Posterior cingulate gyrus (tissue), 11 donors: Measurements from ENCODE around the gene PDE1A.

ENCODE experiments used
- DNase-seq, 10 donors: peaks; one replicate each; pipeline versions ENCODE4 v3.0.0 to v3.0.0-alpha.2; 2020 to 2021; ENCODE audit warnings: mixed read lengths in 3 of 10
- intact Hi-C: fragments of 100-400 bp; cut with DNase I; formaldehyde crosslinking; loops from one replicate; pipeline ENCODE4 v1.15.1; 2023

Gene PDE1A

DNA sequence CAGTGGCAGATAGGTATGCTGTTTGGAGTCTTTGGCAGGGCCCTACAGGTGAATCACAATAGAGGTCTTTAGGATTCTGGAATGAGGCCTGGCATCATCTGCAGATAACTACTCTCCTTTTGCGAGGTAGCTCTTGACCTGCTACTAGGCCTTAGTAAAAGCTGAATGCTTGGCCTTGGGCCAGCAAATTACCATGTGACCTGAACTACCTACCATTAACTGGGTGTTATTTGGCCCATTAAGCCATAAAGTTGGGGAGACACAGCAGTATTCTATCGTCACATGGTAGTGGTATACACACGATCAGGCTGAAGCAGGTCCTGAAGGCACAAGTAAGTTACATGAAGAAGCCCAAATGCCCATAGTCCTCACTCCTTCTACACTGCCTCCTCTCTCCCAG, 263.0 kb downstream of the PDE1A start:
- no peak for DNase-seq
- intact Hi-C loops = no loop called here

DNA sequence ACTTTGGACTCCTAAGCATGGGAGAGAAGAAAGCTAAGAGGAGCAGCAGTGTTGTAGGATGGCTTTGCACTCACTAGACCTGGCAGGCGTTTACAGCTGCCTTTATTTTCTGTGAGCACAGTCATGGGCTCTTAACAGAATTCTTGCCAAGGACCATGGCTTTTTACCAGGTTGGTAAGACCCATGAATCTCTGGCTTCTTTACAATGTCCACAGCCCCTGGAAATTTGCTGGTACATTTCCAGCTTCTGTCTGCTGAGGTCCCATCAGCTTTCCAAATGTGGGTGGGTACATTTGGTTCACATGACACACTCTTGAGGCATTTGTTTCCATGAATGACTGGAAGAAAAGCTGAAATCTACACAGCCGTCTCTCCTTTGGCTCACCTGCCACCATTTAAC, 278.5 kb downstream of the PDE1A start:
- intact Hi-C loops = no loop called here
- DNase-seq = no peak

DNA sequence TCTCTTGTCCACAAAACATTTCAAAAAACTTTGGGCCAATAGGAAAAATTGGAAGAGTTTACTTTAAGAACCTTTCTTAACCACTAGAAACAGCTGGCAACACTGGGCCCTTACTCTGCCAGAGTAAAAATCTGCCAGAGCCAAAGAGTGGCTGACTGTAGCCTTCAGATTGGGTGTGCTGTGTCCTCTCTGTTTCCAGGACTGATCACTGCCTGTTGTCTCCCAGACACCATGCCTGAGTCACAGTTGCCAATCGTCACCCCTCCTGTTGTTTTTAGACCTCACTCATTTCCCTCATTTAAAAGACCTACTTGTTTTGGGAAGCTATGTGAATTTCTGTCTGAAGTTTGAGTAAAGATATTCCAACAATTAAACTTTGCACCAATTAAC, 282.1 kb downstream of the PDE1A start:
- intact Hi-C loops = no loop called here
- no peak for DNase-seq

DNA sequence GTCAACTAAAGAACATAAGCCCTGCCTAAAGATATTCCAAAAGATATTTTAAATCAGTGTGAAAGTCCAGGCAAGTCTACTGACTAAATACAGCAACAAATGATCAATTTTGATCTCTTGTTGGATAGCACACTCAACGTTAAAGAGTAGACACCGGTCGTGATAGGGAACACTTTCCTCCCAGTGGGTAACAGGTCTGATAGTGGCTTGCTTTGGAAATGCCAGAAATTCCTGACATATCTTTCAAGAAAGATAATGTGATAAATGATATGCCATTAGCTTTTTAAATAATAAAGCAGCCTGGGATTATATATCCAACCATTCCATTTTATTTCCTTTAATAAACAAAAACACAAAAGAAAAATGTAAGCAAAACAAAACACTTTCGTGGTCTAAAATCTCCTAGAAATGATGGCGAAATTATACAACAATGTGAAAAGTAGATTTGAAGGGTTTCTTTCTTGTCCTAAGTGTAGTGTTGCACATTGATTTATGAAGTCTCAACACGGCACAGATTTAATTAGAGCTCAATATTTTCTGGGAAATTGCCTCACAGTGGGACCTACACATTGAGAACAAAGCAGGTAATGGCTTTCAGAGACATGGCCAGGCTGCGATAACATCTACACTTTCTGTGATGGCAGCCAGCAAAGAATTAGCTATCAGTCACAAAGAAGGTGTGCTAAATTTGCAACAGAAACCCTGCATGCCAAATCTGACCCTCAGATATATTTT, 282.6 kb downstream of the PDE1A start:
- DNase-seq = no peak
- intact Hi-C loops = no loop called here

DNA sequence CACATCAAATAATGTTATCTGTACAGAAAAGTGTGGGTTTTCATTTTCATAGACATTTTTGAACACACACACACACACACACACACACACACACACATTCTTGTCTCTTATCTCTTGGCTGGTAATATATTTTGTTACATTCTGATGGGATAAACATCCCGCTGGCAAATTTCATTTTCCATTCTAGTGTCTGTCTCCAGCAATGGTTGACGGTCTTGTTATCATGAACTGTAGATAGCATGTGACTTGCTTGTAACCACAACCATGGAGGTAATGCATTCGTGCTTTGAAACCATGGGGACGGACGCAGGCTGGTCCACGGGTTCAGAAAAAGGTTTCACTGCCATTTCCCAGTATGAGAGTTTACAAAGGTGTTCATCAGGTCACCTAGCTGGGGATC, 284.8 kb downstream of the PDE1A start:
- intact Hi-C loops = no loop called here
- DNase-seq = no peak

DNA sequence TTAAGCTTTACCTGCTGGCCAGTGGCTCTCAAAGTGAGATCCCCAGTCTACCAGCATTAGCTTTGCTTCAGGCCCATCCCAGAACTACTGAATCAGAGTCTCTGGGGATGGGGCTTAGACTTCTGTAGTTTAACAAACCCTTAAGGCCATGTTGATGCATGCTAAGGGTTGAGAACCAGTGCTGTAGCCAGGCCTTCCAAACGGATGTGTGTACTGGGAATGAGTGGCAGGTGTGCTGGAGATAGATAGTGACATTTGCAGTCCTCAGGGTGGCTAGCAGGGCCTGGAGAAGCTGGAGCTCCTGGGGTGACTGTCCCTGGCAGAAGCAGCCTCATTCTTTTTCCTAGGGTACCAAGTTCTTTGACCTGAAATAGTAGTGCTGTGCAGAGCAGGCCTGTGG, 292.6 kb downstream of the PDE1A start:
- intact Hi-C loops = no loop called here
- DNase-seq = no peak

DNA sequence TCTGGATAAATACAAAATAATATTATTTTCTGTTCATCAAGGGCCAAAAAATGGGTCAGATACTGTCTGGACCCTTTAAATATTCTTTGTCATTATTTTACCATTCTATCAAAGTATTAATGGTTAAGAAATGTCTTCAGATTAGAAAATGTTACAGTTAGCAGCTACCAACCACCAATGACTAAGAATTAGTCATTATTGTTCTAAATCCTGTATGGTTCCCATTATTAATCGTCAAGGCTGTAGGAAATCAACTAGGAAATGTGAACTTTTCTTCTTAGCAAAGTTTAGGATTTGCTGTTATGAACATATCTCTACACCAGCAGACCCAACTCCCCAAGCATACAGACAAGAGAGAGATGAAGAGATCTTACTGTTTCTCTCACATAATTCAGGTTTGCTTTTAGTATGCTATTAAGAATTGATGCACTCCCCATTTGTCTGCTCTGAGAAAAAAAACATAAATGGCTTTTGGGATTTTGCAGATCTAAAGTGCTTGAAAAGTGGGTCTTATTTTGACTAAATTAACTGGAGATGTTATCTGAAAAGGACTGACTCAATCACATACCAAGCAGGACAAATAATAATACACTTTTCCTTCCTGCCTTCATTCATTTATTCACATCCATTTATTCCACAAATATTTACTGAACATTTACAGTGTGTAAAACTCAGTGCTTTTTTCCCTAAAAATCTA, 293.5 kb downstream of the PDE1A start:
- DNase-seq = no peak
- intact Hi-C loops = no loop called here

DNA sequence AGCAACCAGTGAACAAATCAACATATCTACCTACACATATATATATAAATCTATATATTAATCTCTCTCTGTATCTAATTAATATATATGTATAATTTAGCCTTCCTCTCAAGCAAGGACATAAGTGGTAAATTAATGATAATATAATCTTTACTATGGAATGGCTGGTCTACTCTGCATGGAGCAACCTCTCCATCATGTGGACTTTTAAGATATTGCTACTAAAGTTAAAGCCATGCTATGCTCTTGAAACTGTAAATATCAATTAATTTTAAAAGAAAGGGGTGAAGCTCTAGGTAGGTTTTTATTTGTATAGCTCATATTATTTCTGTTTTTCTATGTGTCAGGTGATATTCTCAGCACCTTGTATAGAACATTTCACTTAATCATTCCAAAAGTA, 294.2 kb downstream of the PDE1A start:
- no peak for DNase-seq
- intact Hi-C loops = no loop called here

DNA sequence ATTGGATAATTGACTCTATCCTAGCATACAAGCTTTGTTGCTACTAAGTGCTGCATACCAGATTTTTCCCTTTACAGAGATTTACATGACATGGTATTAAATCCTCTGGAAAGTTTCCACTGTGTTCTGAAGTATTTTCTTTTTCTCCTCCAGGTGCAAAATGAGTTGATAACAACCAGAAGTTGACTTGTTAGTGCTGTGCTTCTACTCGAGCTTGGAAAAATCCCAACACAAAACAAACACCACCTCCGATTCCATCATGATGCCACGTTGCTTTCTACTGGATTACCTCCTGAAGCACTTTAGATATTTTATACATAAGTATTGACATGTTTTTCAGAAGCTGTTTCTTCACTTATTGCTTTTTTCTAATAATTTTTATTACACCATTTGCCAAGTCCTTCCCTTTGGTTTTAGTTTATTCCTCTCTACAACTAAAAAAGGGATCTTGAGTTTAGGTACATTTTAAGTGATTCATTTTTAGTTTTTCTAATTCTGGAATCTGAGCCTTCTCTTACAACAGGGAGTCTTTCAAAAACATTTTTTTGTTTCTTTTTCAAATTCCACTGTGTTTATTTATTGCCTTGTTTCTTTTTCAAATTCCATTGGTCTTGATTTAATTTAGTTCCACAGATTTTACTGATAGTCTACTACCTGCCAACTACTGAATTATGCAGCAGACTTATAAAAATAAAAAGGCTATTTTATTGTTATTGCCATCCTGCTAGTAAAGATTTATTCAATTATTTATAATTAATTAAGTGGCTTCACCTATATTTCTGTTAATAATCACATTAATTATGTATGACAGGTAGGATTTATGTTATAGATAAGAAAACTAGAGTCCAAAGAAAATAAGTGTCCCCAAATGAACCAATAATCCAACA, 297.8 kb downstream of the PDE1A start:
- intact Hi-C loops = no loop called here

DNA sequence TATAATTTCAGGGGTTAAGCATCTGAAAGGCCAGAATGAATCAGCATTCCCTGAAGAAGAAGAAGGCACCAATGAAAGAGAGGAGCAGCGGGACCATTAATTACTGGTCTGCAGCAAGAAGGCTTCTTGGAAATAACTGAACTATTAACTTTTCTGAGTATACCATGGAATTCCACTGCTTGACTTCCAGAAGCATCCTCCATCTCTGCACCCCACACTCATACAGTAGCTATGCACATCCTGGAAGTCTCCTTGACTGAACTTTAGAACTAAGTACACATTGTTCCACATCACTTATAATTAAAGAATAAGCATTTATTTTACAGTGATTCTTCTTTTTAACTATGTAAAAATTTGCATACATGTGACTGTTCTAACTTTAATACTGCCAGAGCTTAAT, 309.6 kb downstream of the PDE1A start:
- intact Hi-C loops = no loop called here
- no peak for DNase-seq

More for the DNA sequence above, 297.8 kb downstream of the PDE1A start:
- no peak for DNase-seq

DNA sequence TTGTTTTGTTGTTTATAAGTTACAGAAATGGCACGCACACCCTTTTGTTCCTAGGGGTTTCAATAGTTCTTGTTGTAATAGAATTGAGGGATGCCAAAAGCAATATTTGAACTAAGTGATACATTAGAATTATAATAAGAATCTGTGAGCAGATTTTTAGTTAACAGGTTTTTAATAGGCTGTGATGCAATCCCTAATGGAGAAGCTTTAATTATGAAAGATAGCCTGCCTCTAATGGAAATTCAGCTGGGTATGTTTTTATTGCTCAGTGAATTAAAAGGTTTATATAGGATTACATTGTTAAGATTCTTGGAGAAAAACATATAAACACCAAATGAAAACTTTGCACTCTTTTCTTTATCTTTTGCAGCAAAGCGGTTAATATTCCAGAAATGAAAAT, 310.1 kb downstream of the PDE1A start:
- intact Hi-C loops = no loop called here
- DNase-seq = no peak

DNA sequence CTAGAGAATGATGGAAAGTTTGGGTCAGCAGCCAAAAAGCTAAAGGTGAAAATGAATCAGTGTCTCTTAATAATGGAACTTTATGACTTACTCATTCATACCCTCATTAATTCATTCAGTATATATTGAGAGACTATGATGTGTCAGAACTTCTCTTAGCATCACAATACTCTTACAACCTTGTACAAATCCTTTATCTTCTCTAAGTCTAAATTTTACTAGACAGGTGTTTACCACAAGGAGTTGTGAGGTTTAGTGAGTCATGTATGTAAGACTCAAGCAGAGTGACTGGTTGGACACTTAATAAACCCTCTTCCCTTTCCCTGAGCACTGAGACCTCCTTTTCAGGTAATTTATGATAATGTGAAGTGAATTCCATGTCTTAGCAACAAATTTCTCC, 311.6 kb downstream of the PDE1A start:
- DNase-seq = no peak
- intact Hi-C loops = no loop called here

DNA sequence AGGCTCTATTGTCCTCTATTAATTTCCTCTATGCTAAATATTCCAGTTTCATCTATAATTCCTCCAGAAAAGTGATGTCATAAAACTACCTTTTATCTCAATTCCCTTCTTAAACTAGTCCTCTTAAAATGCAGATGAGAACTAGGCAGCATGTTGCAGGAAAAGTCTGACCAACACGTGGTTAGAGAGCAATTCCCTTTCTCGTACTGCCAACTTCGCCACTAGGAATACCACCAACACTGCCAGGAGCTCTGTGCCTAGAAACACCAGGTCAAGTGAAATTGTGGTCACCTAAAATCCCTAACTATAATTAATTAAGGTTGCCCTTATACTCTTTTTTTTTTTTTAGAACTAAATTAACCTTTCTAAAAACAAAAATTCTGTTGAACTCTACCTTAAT, 313.5 kb downstream of the PDE1A start:
- intact Hi-C loops = no loop called here

DNA sequence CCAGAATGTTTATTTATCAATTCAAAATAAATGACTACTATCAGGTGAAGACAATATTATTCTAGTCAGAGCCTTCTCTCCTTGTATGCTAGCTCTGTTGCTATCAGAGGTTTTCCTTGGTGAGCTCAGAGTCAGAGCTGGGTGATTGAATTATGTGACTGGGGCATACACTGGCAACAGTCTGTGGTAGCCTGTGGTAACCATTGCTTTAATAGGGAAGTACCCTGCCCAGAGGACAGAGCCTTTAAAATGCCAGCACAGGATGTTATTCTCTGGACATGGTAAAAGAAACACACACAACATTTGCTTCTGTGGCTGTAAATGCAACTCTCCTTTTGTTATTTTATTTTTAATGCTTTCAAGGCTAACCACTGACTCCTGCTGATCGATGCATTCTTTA, 316.5 kb downstream of the PDE1A start:
- intact Hi-C loops = no loop called here
- DNase-seq = no peak

More for the DNA sequence above, 313.5 kb downstream of the PDE1A start:
- no peak for DNase-seq

DNA sequence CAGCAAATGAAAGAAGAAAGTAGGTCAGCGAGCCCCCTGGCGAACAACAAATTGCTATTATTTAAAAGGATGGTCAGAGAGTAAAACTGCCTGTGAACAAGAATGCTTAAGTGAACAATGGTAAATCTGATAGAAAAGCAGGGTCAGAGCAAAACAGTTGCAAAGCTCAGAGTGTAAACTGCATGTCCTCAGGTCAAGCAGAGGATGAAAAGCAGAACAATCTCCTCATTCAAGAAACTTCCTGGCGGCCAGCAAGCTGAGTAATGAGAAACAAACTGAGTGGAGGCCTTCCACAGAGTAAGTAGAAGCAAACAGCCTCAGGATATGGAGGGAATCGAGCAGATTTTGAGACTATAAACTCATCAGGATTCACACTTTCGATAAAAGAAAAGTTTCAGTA, 323.3 kb downstream of the PDE1A start:
- no peak for DNase-seq
- intact Hi-C loops = no loop called here

DNA sequence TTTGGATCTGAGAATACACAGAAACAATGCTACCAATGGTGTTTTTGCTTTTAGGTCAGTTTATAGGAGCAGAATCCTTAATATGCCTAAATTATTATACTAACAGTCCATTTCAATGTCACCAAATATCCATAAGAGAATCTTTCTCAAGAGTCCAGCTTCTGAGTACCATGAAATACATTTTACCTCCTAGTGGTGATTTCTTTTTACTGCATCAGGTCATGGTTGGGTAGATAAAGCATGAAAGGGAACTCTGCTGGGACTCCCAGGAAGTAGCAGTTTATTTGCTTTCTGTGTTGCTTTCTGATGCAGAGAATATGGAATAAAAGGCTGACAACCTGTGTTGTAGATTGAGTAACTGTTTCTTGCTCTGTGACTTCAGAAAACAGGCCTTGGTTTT, 325.6 kb downstream of the PDE1A start:
- intact Hi-C loops = no loop called here
- DNase-seq = no peak

DNA sequence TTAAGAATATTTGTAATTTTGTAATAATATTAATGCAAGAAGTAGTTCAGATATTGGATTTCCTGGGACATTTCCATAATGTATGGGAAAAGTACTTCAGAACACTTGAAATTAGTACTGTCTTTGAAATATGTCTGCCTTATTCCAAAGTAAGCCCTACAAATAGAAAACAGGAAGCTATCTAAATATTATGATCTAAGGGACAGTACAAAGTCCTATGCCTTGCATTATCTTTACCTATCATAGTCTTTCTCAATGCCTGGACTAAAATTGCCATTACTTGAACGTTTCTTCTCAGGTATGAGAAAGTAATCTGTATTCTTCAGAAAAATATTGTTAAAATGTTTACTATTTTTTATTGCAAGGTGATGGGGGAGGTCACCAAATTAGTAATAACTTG, 328.2 kb downstream of the PDE1A start:
- intact Hi-C loops = no loop called here

DNA sequence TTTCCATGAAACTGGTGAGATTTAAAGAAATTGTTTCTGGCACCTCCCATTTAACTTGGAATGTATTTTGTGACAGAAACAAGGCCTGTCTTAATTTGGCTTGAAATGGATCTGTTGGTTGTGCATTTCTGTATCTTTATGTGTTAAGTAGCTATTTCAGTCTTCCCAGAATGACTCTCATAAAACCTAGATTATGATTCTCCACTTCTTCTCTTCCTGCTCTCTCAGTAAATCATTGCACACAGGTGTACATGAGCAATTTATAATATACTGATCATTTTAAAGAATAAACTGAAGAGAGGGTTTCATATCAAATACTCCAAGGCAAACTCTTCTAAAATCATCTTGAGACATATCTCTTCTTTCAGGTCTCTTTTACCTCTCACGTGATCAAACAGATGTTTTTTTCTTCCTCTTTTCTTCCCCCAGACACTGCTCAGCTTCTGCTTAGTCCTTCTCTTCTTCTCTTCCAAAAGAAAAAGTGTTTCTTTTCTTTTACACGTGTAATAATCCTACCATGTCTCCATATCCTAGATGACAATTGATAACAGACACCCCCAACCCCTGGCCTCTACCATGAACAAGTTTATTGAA, 329.2 kb downstream of the PDE1A start:
- intact Hi-C loops = no loop called here
- DNase-seq = no peak

More for the DNA sequence above, 328.2 kb downstream of the PDE1A start:
- DNase-seq = no peak

DNA sequence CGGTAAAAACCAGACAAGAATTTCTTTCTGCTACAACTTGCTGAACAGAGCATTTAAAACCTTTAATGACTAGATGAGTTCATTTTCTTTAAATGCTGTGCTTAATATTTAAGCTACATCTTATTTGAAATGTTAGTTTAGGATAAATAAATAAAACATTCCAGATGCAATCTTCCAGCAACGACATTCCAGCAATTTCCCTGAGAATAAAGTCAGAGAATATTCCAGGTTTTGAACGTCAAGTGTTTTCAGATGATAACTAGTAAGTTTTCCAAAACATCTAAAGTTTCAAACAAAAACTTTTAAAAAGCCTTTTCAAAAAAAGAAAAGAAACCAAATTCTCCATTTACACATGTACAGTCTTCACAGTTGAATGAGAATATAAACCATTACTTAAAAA, 336.4 kb downstream of the PDE1A start:
- DNase-seq = no peak
- intact Hi-C loops = no loop called here
